ENCODE measurements around the gene UBL3. TPM values are rescaled to one million over a fixed set of nuclear protein-coding genes. Genes with fewer than 3 reads are reported as not detected.

The UBL3 gene
- total RNA-seq, 2 donors from 2014 or later: 20.4 to 26.4 TPM

GRCh38 chr13:29753618-29754472, 96.6 kb downstream of the UBL3 start:
- H3K27ac ChIP-seq: no peak overlapping the region
- no peaks in the 10 kb centered on the region for H3K4me1 ChIP-seq
- no peaks in the 10 kb centered on the region for H3K36me3 ChIP-seq
- no peak for TF ChIP-seq CTCF (IDR thresholded peaks at IDR 0.05)
- DNase-seq (ENCODE audit: low spot score): no peak
- H3K4me3 ChIP-seq: no peak overlapping the region
- no peaks in the 10 kb centered on the region for H3K9me3 ChIP-seq
- H3K27me3 ChIP-seq: no peaks in the 10 kb centered on the region

- no peak for TF ChIP-seq CTCF (IDR thresholded peaks at IDR 0.05)
- H3K9me3 ChIP-seq: no peaks in the 10 kb centered on the region
- H3K4me3 ChIP-seq: no peak overlapping the region
- H3K27ac ChIP-seq: no peak overlapping the region
- no peaks in the 10 kb centered on the region for H3K4me1 ChIP-seq
- no peak for DNase-seq (ENCODE audit: low spot score)
- H3K27me3 ChIP-seq: no peaks in the 10 kb centered on the region
- H3K36me3 ChIP-seq: no peaks in the 10 kb centered on the region
These were observed 98.2 kb downstream of the UBL3 start for GRCh38 chr13:29752175-29752574.

GRCh38 chr13:29750183-29750530, 100.3 kb downstream of the UBL3 start:
- no peak overlapping the region for H3K27ac ChIP-seq
- H3K4me3 ChIP-seq: no peak overlapping the region
- H3K9me3 ChIP-seq: no peaks in the 10 kb centered on the region
- H3K36me3 ChIP-seq: no peaks in the 10 kb centered on the region
- TF ChIP-seq CTCF (IDR thresholded peaks at IDR 0.05): no peak
- no peak for DNase-seq (ENCODE audit: low spot score)
- no peaks in the 10 kb centered on the region for H3K27me3 ChIP-seq
- H3K4me1 ChIP-seq: no peaks in the 10 kb centered on the region

GRCh38 chr13:29749401-29750182, 100.8 kb downstream of the UBL3 start:
- H3K36me3 ChIP-seq: no peaks in the 10 kb centered on the region
- H3K9me3 ChIP-seq: no peaks in the 10 kb centered on the region
- H3K27ac ChIP-seq: no peak overlapping the region
- no peaks in the 10 kb centered on the region for H3K4me1 ChIP-seq
- no peaks in the 10 kb centered on the region for H3K27me3 ChIP-seq
- no peak for TF ChIP-seq CTCF (IDR thresholded peaks at IDR 0.05)
- DNase-seq (ENCODE audit: low spot score): no peak
- no peak overlapping the region for H3K4me3 ChIP-seq

- DNase-seq (ENCODE audit: low spot score): no peak
- H3K36me3 ChIP-seq: no peaks in the 10 kb centered on the region
- no peak overlapping the region for H3K4me3 ChIP-seq
- no peaks in the 10 kb centered on the region for H3K27me3 ChIP-seq
- no peak for TF ChIP-seq CTCF (IDR thresholded peaks at IDR 0.05)
- H3K4me1 ChIP-seq: no peaks in the 10 kb centered on the region
- H3K9me3 ChIP-seq: no peaks in the 10 kb centered on the region
- no peak overlapping the region for H3K27ac ChIP-seq
These were observed 102.3 kb downstream of the UBL3 start for GRCh38 chr13:29748097-29748496.

Measured in right atrium auricular region (tissue), 2 donors.